C4-2B (cell line): ENCODE measurements around the gene INPP5D.

Experiments used
- H3K27ac ChIP-seq: fragments of 450-650 bp; 2 replicates; pipeline ENCODE4 v1.5.1; 2017
- CTCF ChIP-seq: fragments of 450-650 bp; conservative IDR thresholded peaks from 2 replicates; pipeline ENCODE4 v1.5.1; 2017; ENCODE audit warnings: mild to moderate bottlenecking
- ZFX ChIP-seq: fragments of 450-650 bp; IDR thresholded peaks from 2 replicates; pipeline ENCODE4 v1.6.1; 2017

INPP5D gene

GRCh38 chr2:233165895-233166661 lies 105.9 kb downstream of the INPP5D start:
- no peak overlapping the region for H3K27ac ChIP-seq
- TF ChIP-seq ZFX (no peak), CTCF (no peak)

DNA sequence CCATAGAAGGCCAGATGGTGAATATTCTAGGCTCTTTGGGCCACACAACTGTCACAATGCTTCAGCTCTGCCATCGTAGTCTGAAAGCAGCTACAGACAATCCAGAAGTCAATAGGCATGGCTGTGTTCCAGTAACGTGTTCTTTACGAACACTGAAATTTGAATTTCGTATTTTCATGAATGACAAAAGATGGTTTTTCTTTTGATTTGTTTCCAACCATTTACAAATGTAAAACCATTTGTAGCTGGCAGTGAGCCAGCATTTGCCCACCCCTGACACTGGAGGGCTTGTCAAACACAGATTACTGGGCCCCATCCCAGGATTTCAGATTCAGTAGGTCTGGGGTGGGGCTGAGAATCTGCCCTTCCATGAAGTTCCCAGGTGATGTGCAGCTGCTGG lies 108.3 kb downstream of the INPP5D start:
- no peak overlapping the region for H3K27ac ChIP-seq
- no peak for TF ChIP-seq CTCF
- TF ChIP-seq ZFX, result no peak

GRCh38 chr2:233168919-233169318 lies 108.8 kb downstream of the INPP5D start:
- H3K27ac ChIP-seq, result no peak overlapping the region
- no peak for TF ChIP-seq CTCF
- no peak for TF ChIP-seq ZFX

GRCh38 chr2:233171344-233171743 lies 111.2 kb downstream of the INPP5D start:
- H3K27ac ChIP-seq, result no peak overlapping the region
- TF ChIP-seq ZFX (no peak), CTCF (no peak)

GRCh38 chr2:233173115-233173514 lies 113.0 kb downstream of the INPP5D start:
- H3K27ac ChIP-seq, result no peak overlapping the region
- TF ChIP-seq CTCF, result no peak
- no peak for TF ChIP-seq ZFX

- no peak overlapping the region for H3K27ac ChIP-seq
- TF ChIP-seq CTCF (no peak), ZFX (no peak)
Observed at GRCh38 chr2:233174137-233174536, 114.0 kb downstream of the INPP5D start.

DNA sequence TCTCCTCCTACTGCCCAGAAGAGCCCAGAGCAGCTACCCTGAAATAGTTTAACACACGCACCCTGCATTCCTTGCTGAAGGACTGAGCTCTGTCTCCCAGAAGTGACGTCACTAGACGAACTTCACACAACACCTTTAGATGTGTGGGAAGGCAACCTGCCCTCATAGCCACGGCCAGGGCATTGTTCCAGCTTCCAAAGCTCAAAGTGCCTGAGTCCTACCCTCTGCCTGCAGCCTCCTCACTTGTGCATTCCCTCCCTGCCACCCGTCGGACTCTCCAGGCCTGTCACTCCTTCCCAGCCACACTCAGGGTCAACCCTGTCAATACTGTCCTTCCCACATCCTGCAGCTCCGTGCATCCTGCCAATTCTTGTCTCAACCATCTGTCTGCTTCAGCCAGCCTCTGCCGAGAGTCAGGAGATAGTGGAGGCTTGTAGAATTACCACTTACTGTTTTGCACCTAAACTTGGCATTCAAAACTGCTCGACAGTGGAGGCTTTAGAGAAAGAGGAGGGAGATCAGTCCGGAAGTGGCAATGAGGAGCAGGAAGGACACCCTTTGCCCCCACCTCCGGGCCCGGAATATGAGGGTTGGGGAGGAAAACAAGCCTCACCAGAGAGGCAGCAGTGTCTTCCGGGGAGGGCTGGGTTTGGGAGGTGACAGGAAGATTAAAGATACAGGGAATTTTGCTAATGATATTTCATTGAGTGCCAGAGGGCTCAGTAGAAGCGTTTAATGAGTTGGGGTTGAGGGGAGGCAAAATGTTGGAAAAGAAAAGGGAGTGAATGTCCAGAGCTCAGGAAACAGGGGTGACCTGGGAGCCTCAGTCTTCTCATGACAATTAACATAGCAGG lies 119.1 kb downstream of the INPP5D start:
- no peak overlapping the region for H3K27ac ChIP-seq
- no peak for TF ChIP-seq CTCF
- no peak for TF ChIP-seq ZFX
